ENCODE measurements around the gene MOV10L1.

The MOV10L1 gene

DNA sequence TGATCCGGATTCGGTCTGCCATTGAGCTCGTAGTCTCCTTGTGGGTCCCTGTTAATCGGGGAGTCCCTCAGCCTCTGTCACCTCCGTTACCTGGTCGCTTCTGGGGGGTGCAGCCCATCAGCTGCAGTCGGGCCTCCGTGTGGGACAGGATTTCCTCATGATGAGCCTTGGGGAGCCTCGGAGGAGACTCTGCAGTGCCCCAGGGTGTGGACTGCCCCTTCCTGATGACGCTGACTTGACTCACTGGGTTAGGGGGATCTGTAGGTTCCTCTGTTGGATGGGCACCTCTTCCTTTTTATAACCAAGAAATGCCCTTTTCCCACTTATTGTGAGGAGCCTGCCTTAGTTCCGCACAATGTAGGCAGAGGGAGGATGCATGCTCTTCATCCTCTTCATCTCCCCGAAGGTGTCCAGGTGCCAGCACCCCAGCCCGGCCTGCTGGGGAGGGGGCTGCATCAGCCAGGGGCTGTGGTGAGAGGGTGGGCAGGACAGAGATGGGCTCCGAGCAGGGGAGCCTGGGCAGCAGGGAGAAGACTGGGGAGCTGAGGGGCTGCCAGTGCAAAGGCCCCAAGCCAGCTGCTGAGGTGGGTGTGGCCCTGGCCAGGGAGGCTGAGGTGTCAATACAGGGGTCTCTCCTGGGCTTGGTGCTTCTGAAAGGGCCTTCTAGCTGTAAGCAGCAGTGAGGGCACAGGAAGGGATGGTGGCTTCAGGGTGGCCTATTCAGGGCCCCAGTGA, 18.2 kb upstream of the MOV10L1 start:
- Histone ChIP-seq H3K79me2 (ENCODE audit: low read length) (no peaks in the 10 kb centered on the region), H3F3A (ENCODE audit: insufficient read depth, low read length) (no peaks in the 10 kb centered on the region), H3K9me3 (replicated peaks; ENCODE audit: insufficient read depth, low read length) (no peaks in the 10 kb centered on the region), H3K4me1 (ENCODE audit: low read length) (no peaks in the 10 kb centered on the region), H2AFZ (ENCODE audit: low read length) (no peak overlapping the region), H3K36me3 (replicated peaks; ENCODE audit: insufficient read depth, low read length) (no peaks in the 10 kb centered on the region), H4K20me1 (ENCODE audit: insufficient read depth, low read length) (no peaks in the 10 kb centered on the region), H3K27me3 (replicated peaks; ENCODE audit: insufficient read depth, low read length) (peaks cover 62% of the 10 kb centered on the region), H3K9ac (ENCODE audit: low read length) (no peak overlapping the region), H3K9me2 (replicated peaks; ENCODE audit: insufficient read depth, low read length) (no peaks in the 10 kb centered on the region), H3K4me3 (ENCODE audit: low read length) (no peak overlapping the region), H3K27ac (ENCODE audit: low read length) (no peak overlapping the region), H3K4me2 (ENCODE audit: low read depth, low read length) (no peak overlapping the region)
- DNase-seq: no peak
- TF ChIP-seq, protein P1, sequence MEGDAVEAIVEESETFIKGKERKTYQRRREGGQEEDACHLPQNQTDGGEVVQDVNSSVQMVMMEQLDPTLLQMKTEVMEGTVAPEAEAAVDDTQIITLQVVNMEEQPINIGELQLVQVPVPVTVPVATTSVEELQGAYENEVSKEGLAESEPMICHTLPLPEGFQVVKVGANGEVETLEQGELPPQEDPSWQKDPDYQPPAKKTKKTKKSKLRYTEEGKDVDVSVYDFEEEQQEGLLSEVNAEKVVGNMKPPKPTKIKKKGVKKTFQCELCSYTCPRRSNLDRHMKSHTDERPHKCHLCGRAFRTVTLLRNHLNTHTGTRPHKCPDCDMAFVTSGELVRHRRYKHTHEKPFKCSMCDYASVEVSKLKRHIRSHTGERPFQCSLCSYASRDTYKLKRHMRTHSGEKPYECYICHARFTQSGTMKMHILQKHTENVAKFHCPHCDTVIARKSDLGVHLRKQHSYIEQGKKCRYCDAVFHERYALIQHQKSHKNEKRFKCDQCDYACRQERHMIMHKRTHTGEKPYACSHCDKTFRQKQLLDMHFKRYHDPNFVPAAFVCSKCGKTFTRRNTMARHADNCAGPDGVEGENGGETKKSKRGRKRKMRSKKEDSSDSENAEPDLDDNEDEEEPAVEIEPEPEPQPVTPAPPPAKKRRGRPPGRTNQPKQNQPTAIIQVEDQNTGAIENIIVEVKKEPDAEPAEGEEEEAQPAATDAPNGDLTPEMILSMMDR (IDR thresholded peaks at IDR 0.05; ENCODE audit: low read length): no peak
- no peak for TF ChIP-seq EZH2 (optimal IDR thresholded peaks at IDR 0.05; ENCODE audit: low read depth, low read length)
- TF ChIP-seq EZH2phosphoT487 (IDR thresholded peaks at IDR 0.05; ENCODE audit: low read length): no peak

DNA sequence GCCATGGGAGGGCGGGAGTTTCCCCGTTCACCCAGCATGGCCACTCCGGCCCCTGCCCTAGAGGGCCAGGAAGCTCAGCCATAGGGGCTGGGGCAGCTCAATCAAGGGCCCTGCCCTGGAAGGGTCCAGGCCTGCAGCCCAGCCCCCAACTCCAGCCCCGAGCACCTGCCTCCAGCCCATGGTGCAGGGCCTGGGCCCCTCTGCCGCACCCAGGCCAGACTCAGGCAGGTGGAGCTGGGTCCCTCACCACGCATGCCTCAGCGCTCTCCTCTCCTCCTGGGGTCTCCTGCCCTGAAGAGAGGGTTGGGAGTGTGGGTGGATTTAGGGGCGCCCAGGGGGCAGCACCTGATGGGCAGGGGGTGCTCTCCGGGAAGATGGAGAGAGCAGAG, 17.6 kb upstream of the MOV10L1 start:
- H3K4me3 ChIP-seq (ENCODE audit: low read length): no peak overlapping the region
- H3K36me3 ChIP-seq (replicated peaks; ENCODE audit: insufficient read depth, low read length): no peaks in the 10 kb centered on the region
- no peak overlapping the region for H2AFZ ChIP-seq (ENCODE audit: low read length)
- no peak overlapping the region for H3K4me2 ChIP-seq (ENCODE audit: low read depth, low read length)
- H3F3A ChIP-seq (ENCODE audit: insufficient read depth, low read length): no peaks in the 10 kb centered on the region
- H4K20me1 ChIP-seq (ENCODE audit: insufficient read depth, low read length): no peaks in the 10 kb centered on the region
- no peaks in the 10 kb centered on the region for H3K4me1 ChIP-seq (ENCODE audit: low read length)
- DNase-seq: no peak
- H3K9ac ChIP-seq (ENCODE audit: low read length): no peak overlapping the region
- no peaks in the 10 kb centered on the region for H3K9me2 ChIP-seq (replicated peaks; ENCODE audit: insufficient read depth, low read length)
- H3K79me2 ChIP-seq (ENCODE audit: low read length): no peaks in the 10 kb centered on the region
- H3K27ac ChIP-seq (ENCODE audit: low read length): no peak overlapping the region
- H3K9me3 ChIP-seq (replicated peaks; ENCODE audit: insufficient read depth, low read length): no peaks in the 10 kb centered on the region
- TF ChIP-seq EZH2 (optimal IDR thresholded peaks at IDR 0.05; ENCODE audit: low read depth, low read length): no peak
- TF ChIP-seq EZH2phosphoT487 (IDR thresholded peaks at IDR 0.05; ENCODE audit: low read length): no peak
- TF ChIP-seq, protein P1 (IDR thresholded peaks at IDR 0.05; ENCODE audit: low read length): no peak
- H3K27me3 ChIP-seq (replicated peaks; ENCODE audit: insufficient read depth, low read length): peaks cover 62% of the 10 kb centered on the region

DNA sequence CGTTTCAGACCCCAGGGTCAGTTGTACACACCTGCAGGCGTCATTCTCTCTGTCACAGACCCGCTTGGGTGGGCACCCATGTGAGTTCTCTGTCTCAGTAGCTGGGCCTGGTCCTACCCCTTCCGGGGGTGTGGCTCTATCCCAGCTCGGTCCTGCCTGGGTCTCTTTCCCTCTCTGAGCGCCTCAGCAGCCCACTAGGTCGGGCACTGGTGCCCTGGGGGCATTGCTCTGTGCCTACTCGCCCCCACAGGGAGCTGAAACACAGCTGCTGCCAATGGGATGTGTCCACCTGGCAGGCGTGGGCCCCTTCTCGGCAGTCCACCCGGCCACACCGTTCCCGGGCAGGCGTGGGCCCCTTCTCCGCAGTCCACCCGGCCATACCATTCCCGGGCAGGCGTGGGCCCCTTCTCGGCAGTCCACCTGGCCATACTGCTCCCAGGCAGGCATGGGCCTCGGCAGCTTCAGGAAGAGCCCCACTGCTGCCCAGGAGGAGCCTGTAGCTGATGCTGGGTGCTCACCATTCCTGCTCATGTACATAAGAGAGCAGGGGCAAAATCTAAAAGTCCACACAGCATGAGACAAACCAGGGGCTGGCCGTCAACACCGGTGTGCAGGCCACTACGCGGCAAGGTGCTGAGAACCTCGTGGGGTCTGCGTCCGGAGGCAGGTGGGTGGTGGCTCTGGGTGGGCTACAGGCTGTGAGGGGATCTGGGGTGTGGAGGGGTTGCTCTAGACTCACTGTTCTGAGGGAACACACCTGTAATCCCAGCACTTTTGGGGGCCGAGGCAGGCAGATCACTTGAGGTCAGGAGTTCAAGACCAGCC, 16.9 kb upstream of the MOV10L1 start:
- no peak overlapping the region for H3K9ac ChIP-seq (ENCODE audit: low read length)
- no peaks in the 10 kb centered on the region for H3F3A ChIP-seq (ENCODE audit: insufficient read depth, low read length)
- TF ChIP-seq EZH2 (optimal IDR thresholded peaks at IDR 0.05; ENCODE audit: low read depth, low read length) (no peak), EZH2phosphoT487 (IDR thresholded peaks at IDR 0.05; ENCODE audit: low read length) (no peak)
- TF ChIP-seq, protein P1 (IDR thresholded peaks at IDR 0.05; ENCODE audit: low read length): no peak
- H4K20me1 ChIP-seq (ENCODE audit: insufficient read depth, low read length): no peaks in the 10 kb centered on the region
- H3K27me3 ChIP-seq (replicated peaks; ENCODE audit: insufficient read depth, low read length): peaks cover 62% of the 10 kb centered on the region
- no peaks in the 10 kb centered on the region for H3K4me1 ChIP-seq (ENCODE audit: low read length)
- DNase-seq: no peak
- H2AFZ ChIP-seq (ENCODE audit: low read length): no peak overlapping the region
- H3K4me2 ChIP-seq (ENCODE audit: low read depth, low read length): no peak overlapping the region
- H3K27ac ChIP-seq (ENCODE audit: low read length): no peak overlapping the region
- H3K9me2 ChIP-seq (replicated peaks; ENCODE audit: insufficient read depth, low read length): no peaks in the 10 kb centered on the region
- H3K9me3 ChIP-seq (replicated peaks; ENCODE audit: insufficient read depth, low read length): no peaks in the 10 kb centered on the region
- no peaks in the 10 kb centered on the region for H3K79me2 ChIP-seq (ENCODE audit: low read length)
- no peaks in the 10 kb centered on the region for H3K36me3 ChIP-seq (replicated peaks; ENCODE audit: insufficient read depth, low read length)
- H3K4me3 ChIP-seq (ENCODE audit: low read length): no peak overlapping the region

All from MM.1S (cell line).